MM.1S (cell line): ENCODE measurements around the gene PIWIL1.

Experiments
- DNase-seq: peaks from one replicate; pipeline ENCODE4 v3.0.0-alpha.2; 2015
- H2AFZ ChIP-seq: fragments of 300-600 bp; sonication (generic); 2 replicates; pipeline ENCODE4 v1.6.0; 2016; ENCODE audit warnings: antibody characterized with exemption, low read length
- H3F3A ChIP-seq: fragments of 300-600 bp; sonication (generic); 2 replicates; pipeline ENCODE4 v1.6.1; 2016; ENCODE audit warnings: mild to moderate bottlenecking, antibody characterized with exemption, low read length, moderate library complexity, mixed read lengths; ENCODE audit not compliant: insufficient read depth
- H3K27ac ChIP-seq: fragments of 300-600 bp; sonication (generic); 2 replicates; pipeline ENCODE4 v1.5.1; 2016; ENCODE audit warnings: mild to moderate bottlenecking, low read length
- H3K27me3 ChIP-seq: fragments of 300-600 bp; sonication (generic); replicated peaks from 2 replicates; pipeline ENCODE4 v1.6.0; 2016; ENCODE audit warnings: low read length; ENCODE audit not compliant: insufficient read depth
- H3K36me3 ChIP-seq: fragments of 300-600 bp; sonication (generic); replicated peaks from 2 replicates; pipeline ENCODE4 v1.6.1; 2016; ENCODE audit warnings: mild to moderate bottlenecking, low read length, mixed read lengths; ENCODE audit not compliant: insufficient read depth
- H3K4me1 ChIP-seq: fragments of 300-600 bp; sonication (generic); 2 replicates; pipeline ENCODE4 v1.6.1; 2016; ENCODE audit warnings: low read length, mixed read lengths
- H3K4me2 ChIP-seq: fragments of 300-600 bp; sonication (generic); 2 replicates; pipeline ENCODE4 v1.6.0; 2016; ENCODE audit warnings: low read depth, low read length
- H3K4me3 ChIP-seq: fragments of 300-600 bp; sonication (generic); 2 replicates; pipeline ENCODE4 v1.5.1; 2016; ENCODE audit warnings: low read length, mixed read lengths
- H3K79me2 ChIP-seq: fragments of 300-600 bp; sonication (generic); 2 replicates; pipeline ENCODE4 v1.6.1; 2016; ENCODE audit warnings: mixed run types, low read length, mixed read lengths
- H3K9ac ChIP-seq: fragments of 300-600 bp; sonication (generic); 2 replicates; pipeline ENCODE4 v1.6.1; 2016; ENCODE audit warnings: low read length, mixed read lengths
- H3K9me2 ChIP-seq: fragments of 300-600 bp; sonication (generic); replicated peaks from 2 replicates; pipeline ENCODE4 v1.6.1; 2016; ENCODE audit warnings: mild to moderate bottlenecking, low read length, mixed read lengths; ENCODE audit not compliant: insufficient read depth
- H3K9me3 ChIP-seq: fragments of 300-600 bp; sonication (generic); replicated peaks from 2 replicates; pipeline ENCODE4 v1.6.1; 2016; ENCODE audit warnings: mild to moderate bottlenecking, low read length, mixed read lengths; ENCODE audit not compliant: insufficient read depth
- H4K20me1 ChIP-seq: fragments of 300-600 bp; sonication (generic); 2 replicates; pipeline ENCODE4 v1.6.1; 2016; ENCODE audit warnings: mild to moderate bottlenecking, low read length, moderate library complexity, mixed read lengths; ENCODE audit not compliant: insufficient read depth
- EZH2 ChIP-seq: fragments of 300-600 bp; sonication (generic); optimal IDR thresholded peaks from 2 replicates; pipeline ENCODE3; 2017; ENCODE audit warnings: low read depth, mild to moderate bottlenecking, antibody characterized with exemption, low read length, mixed read lengths
- EZH2phosphoT487 ChIP-seq: fragments of 300-600 bp; sonication (generic); IDR thresholded peaks from 2 replicates; pipeline ENCODE4 v1.6.1; 2018; ENCODE audit warnings: antibody characterized with exemption, low read length
- TF ChIP-seq, protein P1 (sequence below): fragments of 300-600 bp; sonication (generic); IDR thresholded peaks from 2 replicates; pipeline ENCODE4 v1.5.1; 2016; ENCODE audit warnings: antibody characterized with exemption, low read length, mixed read lengths

PIWIL1 gene

DNA sequence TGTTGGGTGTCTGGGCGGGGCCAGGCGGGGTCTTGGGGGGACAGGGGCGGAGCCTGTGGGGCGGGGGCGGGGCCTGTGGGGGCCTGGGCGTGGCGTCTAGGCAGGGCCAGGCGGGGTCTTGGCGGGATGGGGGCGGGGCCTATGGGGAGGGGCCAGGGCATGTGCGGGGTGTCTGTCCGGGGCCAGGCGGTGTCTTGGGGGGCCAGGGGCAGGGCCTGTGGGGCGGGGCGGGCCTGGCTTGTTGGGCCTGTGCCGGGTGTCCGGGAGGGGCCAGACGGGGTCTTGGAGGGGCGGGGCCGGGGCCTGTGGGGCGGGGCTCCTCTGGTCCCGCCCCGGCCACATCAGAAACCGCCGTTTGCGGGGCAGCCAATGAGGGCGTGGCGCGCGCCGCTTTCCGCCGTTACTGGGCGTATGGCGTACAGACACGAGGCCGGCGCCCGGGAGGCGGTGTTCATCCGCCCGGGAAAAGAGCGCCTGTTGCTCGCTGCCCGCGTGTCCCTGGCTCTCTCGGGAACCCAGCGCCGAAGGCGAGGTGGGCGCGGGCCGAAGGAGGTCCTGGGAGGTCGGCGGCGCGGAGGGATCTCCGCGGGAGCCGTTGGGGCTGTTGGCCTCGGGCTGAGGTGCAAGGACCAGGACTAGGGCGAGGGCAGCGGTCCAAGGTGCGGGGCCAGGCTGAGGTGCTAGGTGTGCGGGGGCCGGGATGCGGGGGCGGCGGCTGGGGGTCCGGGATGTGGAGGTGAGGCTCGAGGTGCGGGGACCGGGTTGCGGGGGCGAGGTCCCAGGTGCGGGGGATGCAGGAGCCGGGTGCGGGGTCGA is at the start of gene PIWIL1:
TSS of gene PIWIL1 (plus strand) at position 400 of the 816 bp plus-strand sequence. CDS start 4,705 bp downstream, outside the sequence.
- Histone ChIP-seq H3K4me2 (no peak within 1 kb of the TSS), H3K79me2 (no peaks in the 10 kb centered on the region), H4K20me1 (no peaks in the 10 kb centered on the region), H3F3A (no peaks in the 10 kb centered on the region), H3K9me3 (no peaks in the 10 kb centered on the region), H3K27me3 (no peaks in the 10 kb centered on the region), H3K4me3 (no peak within 1 kb of the TSS), H3K9ac (no peak within 1 kb of the TSS), H3K4me1 (no peaks in the 10 kb centered on the region), H2AFZ (no peak within 1 kb of the TSS), H3K36me3 (no peaks in the 10 kb centered on the region), H3K9me2 (no peaks in the 10 kb centered on the region), H3K27ac (no peak within 1 kb of the TSS)
- no peak for TF ChIP-seq EZH2phosphoT487
- TF ChIP-seq EZH2, result no peak
- TF ChIP-seq, protein P1, sequence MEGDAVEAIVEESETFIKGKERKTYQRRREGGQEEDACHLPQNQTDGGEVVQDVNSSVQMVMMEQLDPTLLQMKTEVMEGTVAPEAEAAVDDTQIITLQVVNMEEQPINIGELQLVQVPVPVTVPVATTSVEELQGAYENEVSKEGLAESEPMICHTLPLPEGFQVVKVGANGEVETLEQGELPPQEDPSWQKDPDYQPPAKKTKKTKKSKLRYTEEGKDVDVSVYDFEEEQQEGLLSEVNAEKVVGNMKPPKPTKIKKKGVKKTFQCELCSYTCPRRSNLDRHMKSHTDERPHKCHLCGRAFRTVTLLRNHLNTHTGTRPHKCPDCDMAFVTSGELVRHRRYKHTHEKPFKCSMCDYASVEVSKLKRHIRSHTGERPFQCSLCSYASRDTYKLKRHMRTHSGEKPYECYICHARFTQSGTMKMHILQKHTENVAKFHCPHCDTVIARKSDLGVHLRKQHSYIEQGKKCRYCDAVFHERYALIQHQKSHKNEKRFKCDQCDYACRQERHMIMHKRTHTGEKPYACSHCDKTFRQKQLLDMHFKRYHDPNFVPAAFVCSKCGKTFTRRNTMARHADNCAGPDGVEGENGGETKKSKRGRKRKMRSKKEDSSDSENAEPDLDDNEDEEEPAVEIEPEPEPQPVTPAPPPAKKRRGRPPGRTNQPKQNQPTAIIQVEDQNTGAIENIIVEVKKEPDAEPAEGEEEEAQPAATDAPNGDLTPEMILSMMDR, result no peak
- DNase-seq, result no peak

DNA sequence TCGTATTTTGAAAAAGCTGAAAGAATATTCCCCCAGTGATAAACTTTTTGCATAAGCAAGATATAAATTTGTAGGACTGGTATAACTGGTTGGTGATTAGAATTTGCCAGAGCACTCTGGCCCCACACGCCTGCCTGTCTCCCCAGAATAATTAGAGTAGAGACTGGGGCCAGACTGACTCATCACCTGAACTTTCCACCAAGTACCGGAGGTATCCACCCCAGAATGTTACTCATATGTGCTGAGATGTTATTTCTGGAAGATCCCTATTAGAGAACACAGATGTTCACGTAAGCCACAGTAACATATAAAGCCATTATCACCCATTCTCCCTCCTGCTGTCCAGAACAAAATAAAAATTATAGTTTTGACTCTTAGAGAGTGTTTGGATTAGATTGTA is 49.5 kb upstream of the PIWIL1 start:
- H3K9ac ChIP-seq, result no peak overlapping the region
- H3K27me3 ChIP-seq, result no peaks in the 10 kb centered on the region
- TF ChIP-seq EZH2phosphoT487 (no peak), EZH2 (no peak)
- TF ChIP-seq, protein P1, result no peak
- H3K79me2 ChIP-seq, result no peaks in the 10 kb centered on the region
- no peaks in the 10 kb centered on the region for H3K4me1 ChIP-seq
- DNase-seq, result no peak
- no peaks in the 10 kb centered on the region for H3F3A ChIP-seq
- H3K4me2 ChIP-seq, result no peak overlapping the region
- no peaks in the 10 kb centered on the region for H3K36me3 ChIP-seq
- H3K27ac ChIP-seq, result no peak overlapping the region
- H4K20me1 ChIP-seq, result no peaks in the 10 kb centered on the region
- H2AFZ ChIP-seq, result no peak overlapping the region
- H3K4me3 ChIP-seq, result no peak overlapping the region
- H3K9me3 ChIP-seq, result no peaks in the 10 kb centered on the region
- no peaks in the 10 kb centered on the region for H3K9me2 ChIP-seq

DNA sequence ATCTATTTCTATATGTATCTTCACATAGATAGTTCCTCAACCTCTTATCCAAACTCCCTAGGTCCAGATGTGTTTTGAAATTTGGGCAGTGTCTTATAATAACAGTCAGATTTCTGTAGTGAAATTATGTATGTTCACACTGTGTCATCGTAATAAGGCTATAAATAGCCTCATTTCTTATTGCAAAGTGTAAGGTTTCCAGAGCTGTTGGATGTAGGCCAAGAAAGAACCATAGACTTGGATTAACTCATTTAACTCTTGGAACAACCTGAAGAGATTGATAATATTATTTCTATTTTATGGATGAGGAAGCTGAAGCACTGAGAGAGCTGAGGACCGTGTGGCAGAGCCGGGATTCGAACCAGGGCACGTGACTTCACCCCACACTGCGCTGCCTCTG is 49.0 kb upstream of the PIWIL1 start:
- no peak overlapping the region for H3K4me3 ChIP-seq
- TF ChIP-seq EZH2, result no peak
- DNase-seq, result no peak

DNA sequence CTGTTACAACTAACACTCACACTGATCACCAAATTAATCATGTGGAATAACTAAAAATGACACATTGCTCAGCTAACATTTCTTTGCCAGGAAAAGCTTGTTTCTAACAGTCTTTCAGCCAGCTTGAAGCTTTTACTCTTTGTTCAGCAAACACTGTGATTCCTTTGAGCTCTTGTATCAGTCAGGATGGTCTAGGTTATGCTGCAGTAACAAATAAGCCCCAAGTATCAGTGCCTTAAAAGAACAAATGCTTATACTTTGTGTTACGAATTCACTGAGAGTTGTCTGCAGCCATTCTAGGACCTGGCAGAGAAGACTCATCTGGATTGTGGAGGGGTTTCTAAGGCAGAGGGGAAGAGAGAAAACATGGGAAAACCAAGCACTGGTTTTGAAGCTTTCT is 47.6 kb upstream of the PIWIL1 start:
- no peak overlapping the region for H3K27ac ChIP-seq
- H3K9ac ChIP-seq, result no peak overlapping the region
- no peak overlapping the region for H2AFZ ChIP-seq
- no peaks in the 10 kb centered on the region for H3K9me3 ChIP-seq
- H3K4me2 ChIP-seq, result no peak overlapping the region
- H3K27me3 ChIP-seq, result no peaks in the 10 kb centered on the region
- no peaks in the 10 kb centered on the region for H3K9me2 ChIP-seq
- H4K20me1 ChIP-seq, result no peaks in the 10 kb centered on the region
- TF ChIP-seq EZH2 (no peak), EZH2phosphoT487 (no peak)
- TF ChIP-seq, protein P1, result no peak
- DNase-seq, result no peak
- H3K4me3 ChIP-seq, result no peak overlapping the region
- H3K36me3 ChIP-seq, result no peaks in the 10 kb centered on the region
- H3F3A ChIP-seq, result no peaks in the 10 kb centered on the region
- no peaks in the 10 kb centered on the region for H3K79me2 ChIP-seq
- no peaks in the 10 kb centered on the region for H3K4me1 ChIP-seq

More for the DNA sequence above, 49.0 kb upstream of the PIWIL1 start:
- no peaks in the 10 kb centered on the region for H4K20me1 ChIP-seq
- no peaks in the 10 kb centered on the region for H3K4me1 ChIP-seq
- no peak overlapping the region for H3K27ac ChIP-seq
- H3K36me3 ChIP-seq, result no peaks in the 10 kb centered on the region
- H3K79me2 ChIP-seq, result no peaks in the 10 kb centered on the region
- no peaks in the 10 kb centered on the region for H3K9me3 ChIP-seq
- H3K9ac ChIP-seq, result no peak overlapping the region
- no peak overlapping the region for H2AFZ ChIP-seq
- no peaks in the 10 kb centered on the region for H3F3A ChIP-seq
- no peaks in the 10 kb centered on the region for H3K27me3 ChIP-seq
- no peaks in the 10 kb centered on the region for H3K9me2 ChIP-seq
- H3K4me2 ChIP-seq, result no peak overlapping the region
